Measurements from ENCODE around the gene KRT28. TPM values are rescaled to one million over a fixed set of nuclear protein-coding genes. Genes with fewer than 3 reads are reported as not detected.

KRT28 gene
- total and polyA plus RNA-seq, 8 donors, result not detected

GRCh38 chr17:40782450-40782849 lies 17.3 kb downstream of the KRT28 start, which contains the start of gene KRT27:
Gene KRT27 (minus strand): TSS chr17:40782550. CDS start chr17:40782493, 57 bp downstream.
- H3K4me1 ChIP-seq, result no peaks in the 10 kb centered on the region
- intact Hi-C loops (cut with DNase I; ENCODE audit: low total_unique reads), result loop anchor here (10.0 kb wide), 1 partner anchor 168 kb away; no protein-coding TSS in a partner anchor
- TF ChIP-seq CTCF (IDR thresholded peaks at IDR 0.05), result no peak
- TF ChIP-seq POLR2A (IDR thresholded peaks at IDR 0.05), result no peak
- no peak for TF ChIP-seq EP300 (IDR thresholded peaks at IDR 0.05)
- TF ChIP-seq POLR2AphosphoS5 (IDR thresholded peaks at IDR 0.05), result no peak
- H3K4me3 ChIP-seq, result no peak within 1 kb of the TSS
- H3K36me3 ChIP-seq, result no peaks in the 10 kb centered on the region
- no peaks in the 10 kb centered on the region for H3K9me3 ChIP-seq
- no peak within 1 kb of the TSS for H3K27ac ChIP-seq
- H3K27me3 ChIP-seq, result peaks cover 0 to 49% (median 9%) of the 10 kb centered on the region in 3 donors
- DNase-seq, result no peak
- 90 to 97% (median 96%) methylated on average over 4 of the region's 4 CpGs for WGBS, 5 donors

- Histone ChIP-seq H3K4me3 (peak overlapping the region in 3 of 4 donors; percentile 9 to 25 (median 23)), H3K9me3 (no peaks in the 10 kb centered on the region)
- intact Hi-C loops (cut with DNase I; ENCODE audit: low total_unique reads), result no loop called here
Measured at GRCh38 chr17:40779181-40779909, 20.4 kb downstream of the KRT28 start.

GRCh38 chr17:40778461-40778860 lies 21.3 kb downstream of the KRT28 start:
- H3K4me1 ChIP-seq, result no peaks in the 10 kb centered on the region
- H3K27ac ChIP-seq, result no peak overlapping the region
- no peaks in the 10 kb centered on the region for H3K9me3 ChIP-seq
- TF ChIP-seq POLR2AphosphoS5 (IDR thresholded peaks at IDR 0.05) (no peak), POLR2A (IDR thresholded peaks at IDR 0.05) (no peak), CTCF (IDR thresholded peaks at IDR 0.05) (no peak), EP300 (IDR thresholded peaks at IDR 0.05) (no peak)
- H3K36me3 ChIP-seq, result no peaks in the 10 kb centered on the region
- no peak for DNase-seq
- peaks cover 0 to 56% (median 9%) of the 10 kb centered on the region in 3 donors for H3K27me3 ChIP-seq
- no peak overlapping the region for H3K4me3 ChIP-seq
- intact Hi-C loops (cut with DNase I; ENCODE audit: low total_unique reads), result no loop called here
- WGBS, 5 donors, result 67 to 84% (median 74%) methylated on average over 5 of the region's 5 CpGs

More at GRCh38 chr17:40779181-40779909, 20.4 kb downstream of the KRT28 start:
- 18 to 32% (median 27%) methylated on average over 35 to 37 of the region's 37 CpGs for WGBS, 5 donors
- H3K27ac ChIP-seq, result no peak overlapping the region
- DNase-seq, result peak in 1 of 2 donors; percentile 50
- peaks cover 0 to 56% (median 9%) of the 10 kb centered on the region in 3 donors for H3K27me3 ChIP-seq
- H3K36me3 ChIP-seq, result no peaks in the 10 kb centered on the region
- H3K4me1 ChIP-seq, result no peaks in the 10 kb centered on the region
- no peak for TF ChIP-seq POLR2AphosphoS5 (IDR thresholded peaks at IDR 0.05)
- no peak for TF ChIP-seq EP300 (IDR thresholded peaks at IDR 0.05)
- TF ChIP-seq POLR2A (IDR thresholded peaks at IDR 0.05), result no peak
- no peak for TF ChIP-seq CTCF (IDR thresholded peaks at IDR 0.05)

- no peak overlapping the region for H3K27ac ChIP-seq
- WGBS, 5 donors, result 85 to 92% (median 87%) methylated on average over 3 of the region's 3 CpGs
- intact Hi-C loops (cut with DNase I; ENCODE audit: low total_unique reads), result no loop called here
- H3K36me3 ChIP-seq, result no peaks in the 10 kb centered on the region
- H3K27me3 ChIP-seq, result peaks cover 0 to 61% (median 9%) of the 10 kb centered on the region in 3 donors
- H3K4me3 ChIP-seq, result no peak overlapping the region
- DNase-seq, result no peak
- TF ChIP-seq EP300 (IDR thresholded peaks at IDR 0.05), result no peak
- no peak for TF ChIP-seq POLR2AphosphoS5 (IDR thresholded peaks at IDR 0.05)
- TF ChIP-seq POLR2A (IDR thresholded peaks at IDR 0.05), result no peak
- TF ChIP-seq CTCF (IDR thresholded peaks at IDR 0.05), result no peak
- no peaks in the 10 kb centered on the region for H3K4me1 ChIP-seq
- H3K9me3 ChIP-seq, result no peaks in the 10 kb centered on the region
Measured at GRCh38 chr17:40777971-40778370, 21.8 kb downstream of the KRT28 start.

Measured in stomach (tissue), 9 donors.